K562 (cell line): ENCODE results near the gene EEFSEC. TPM values are rescaled to one million over a fixed set of nuclear protein-coding genes. Genes with fewer than 3 reads are reported as not detected.
A peak's percentile ranks its signal among the peaks of the same experiment; 100 is the strongest.

Experiments used
- ATAC-seq: fragments of 200-7000 bp; cut with Tn5 transposase; 3 replicates; pipeline ENCODE4 v1.9.1; 2020; ENCODE audit warnings: moderate library complexity
- BruUV-seq: library from RNA; stranded (reverse); fragments of 400-500 nt; replicated peaks from 2 replicates; lab custom pipeline; 2021; lab: Mats Ljungman, UMichigan
- CTCF ChIA-PET: fragments of 300-600 bp; formaldehyde crosslinking; extraction: SDS; loops from one replicate; lab custom pipeline; 2021; ENCODE audit warnings: low intra/inter-chr PET ratio; lab: Yijun Ruan, JAX
- POLR2A ChIA-PET: fragments of 300-600, 350-650 bp; sonication (Branson Sonifier 250); formaldehyde crosslinking; extraction: SDS; loops from one replicate; lab custom pipeline; 2021; ENCODE audit warnings: antibody characterized with exemption, inconsistent platforms; lab: Yijun Ruan, JAX
- DNase-seq, 4 experiments: peaks; one replicate each; pipeline versions ENCODE4 v3.0.0 to v3.0.0-alpha.2; 2011 to 2018; ENCODE audit warnings: low spot score in 3 of 4, mixed read lengths in 3 of 4; ENCODE audit errors: extremely low read depth in 1 of 4
- FAIRE-seq: peaks from 2 replicates; lab custom pipeline; 2011; peaks lifted over from hg19 to GRCh38; lab: Jason Lieb, UNC
- H2AFZ ChIP-seq: 2 replicates; pipeline ENCODE4 v1.6.0; 2011; ENCODE audit warnings: low read depth, low read length, control low read depth, inconsistent platforms
- H3K27ac ChIP-seq: fragments of 200-600 bp; 3 replicates; pipeline ENCODE4 v1.8.0; 2011; ENCODE audit warnings: low read depth, mild to moderate bottlenecking, control low read depth, inconsistent platforms, low read length, moderate library complexity, mixed read lengths; ENCODE audit errors: extremely low read depth
- H3K27me3 ChIP-seq, 2 experiments: fragments of 300-600 bp in 1 of 2; 2 replicates in 1 of 2; 3 replicates in 1 of 2; pipeline versions ENCODE4 v1.6.0 to v1.8.0; 2011; ENCODE audit warnings: inconsistent platforms in 2 of 2, low read length in 2 of 2, mild to moderate bottlenecking in 1 of 2, mixed read lengths in 1 of 2, moderate library complexity in 1 of 2; ENCODE audit not compliant: control insufficient read depth in 2 of 2, insufficient read depth in 2 of 2
- H3K36me3 ChIP-seq: fragments of 300-600 bp; 3 replicates; pipeline ENCODE4 v1.8.0; 2011; ENCODE audit warnings: mild to moderate bottlenecking, low read length, inconsistent platforms; ENCODE audit not compliant: control insufficient read depth, insufficient read depth
- H3K4me1 ChIP-seq, 2 experiments: fragments of 200-600 bp in 1 of 2; replicated peaks in 1 of 2; 2 replicates in 1 of 2; 3 replicates in 1 of 2; pipeline versions ENCODE4 v1.5.1 to v1.8.0; 2011; ENCODE audit warnings: inconsistent platforms in 2 of 2, low read length in 2 of 2, mild to moderate bottlenecking in 1 of 2, mixed read lengths in 1 of 2, moderate library complexity in 1 of 2; ENCODE audit not compliant: control insufficient read depth in 2 of 2, insufficient read depth in 2 of 2
- H3K4me2 ChIP-seq: 2 replicates; pipeline ENCODE4 v1.6.1; 2011; ENCODE audit warnings: low read length, control low read depth, inconsistent platforms, mixed read lengths; ENCODE audit not compliant: insufficient read depth
- H3K4me3 ChIP-seq: fragments of 200-600 bp; sonication (generic), shearing (Covaris generic); 2 replicates; pipeline ENCODE4 v1.5.1; 2016; ENCODE audit warnings: control low read depth, inconsistent platforms
- H3K79me2 ChIP-seq: fragments of 200-600 bp; 3 replicates; pipeline ENCODE4 v1.8.0; 2011; ENCODE audit warnings: low read length, inconsistent platforms; ENCODE audit not compliant: control insufficient read depth, insufficient read depth
- H3K9ac ChIP-seq, 2 experiments: 2 replicates each; pipeline versions ENCODE4 v1.6.0 to v1.6.1; 2011; ENCODE audit warnings: low read depth in 2 of 2, low read length in 2 of 2, control low read depth in 1 of 2, inconsistent platforms in 1 of 2, mild to moderate bottlenecking in 1 of 2, mixed read lengths in 1 of 2; ENCODE audit not compliant: insufficient read depth in 1 of 2
- H3K9me1 ChIP-seq: one replicate; pipeline ENCODE4 v1.6.0; 2011; ENCODE audit warnings: inconsistent platforms, mild to moderate bottlenecking, low read length, moderate library complexity; ENCODE audit not compliant: control insufficient read depth, insufficient read depth
- H3K9me3 ChIP-seq: replicated peaks from 2 replicates; pipeline ENCODE4 v1.5.1; 2011; ENCODE audit warnings: low read depth, low read length, inconsistent platforms; ENCODE audit not compliant: control insufficient read depth, insufficient read depth
- H4K20me1 ChIP-seq: replicated peaks from 2 replicates; pipeline ENCODE4 v1.6.1; 2011; ENCODE audit warnings: low read length, inconsistent platforms, mixed read lengths; ENCODE audit not compliant: control insufficient read depth, insufficient read depth
- ETV1 ChIP-seq: fragments of 450-650 bp; conservative IDR thresholded peaks from 2 replicates; pipeline ENCODE4 v1.6.1; 2016; ENCODE audit warnings: missing genetic modification characterization, control low read depth, low read depth, missing compliant biosample characterization
- GABPA ChIP-seq: fragments of 200-800 bp; sonication (Bioruptor generic); conservative IDR thresholded peaks from 2 replicates; pipeline ENCODE4 v1.6.1; 2016; ENCODE audit warnings: low read depth, missing genetic modification characterization, missing compliant biosample characterization
- MYC ChIP-seq, 2 experiments: fragments of 250-450 bp in 1 of 2; sonication (Bioruptor Pico) in 1 of 2; IDR thresholded peaks; 2 replicates each; pipeline versions ENCODE4 v1.5.1 to v1.6.1; 2012 to 2021; ENCODE audit warnings: low read depth in 2 of 2, borderline replicate concordance in 1 of 2, improper control_type of control experiment in 1 of 2, low read length in 1 of 2, mild to moderate bottlenecking in 1 of 2, moderate library complexity in 1 of 2
- TAF1 ChIP-seq: IDR thresholded peaks from 2 replicates; pipeline ENCODE4 v1.6.1; 2011; ENCODE audit warnings: mild to moderate bottlenecking, low read length, moderate library complexity; ENCODE audit not compliant: insufficient read depth, control insufficient read depth, severe bottlenecking; ENCODE audit errors: extremely low read depth
- TFAM ChIP-seq: fragments of 250-450 bp; sonication (Bioruptor Pico); conservative IDR thresholded peaks from 2 replicates; pipeline ENCODE4 v1.5.0; 2021; ENCODE audit warnings: mild to moderate bottlenecking, moderate library complexity
- ZBTB40 ChIP-seq, 2 experiments: fragments of 450-650 bp in 1 of 2; sonication (generic) in 1 of 2; formaldehyde crosslinking in 1 of 2; IDR thresholded peaks; 2 replicates each; pipeline versions ENCODE4 v1.7.1 to v1.9.0; 2016 to 2022; ENCODE audit warnings: inconsistent platforms in 1 of 2, mild to moderate bottlenecking in 1 of 2, missing genetic modification reagents in 1 of 2
- WGBS: fragments of 100-300 bp; shearing (Covaris generic); methylation state at CpG from one replicate; pipeline ENCODE4 v1.1.6; 2016; ENCODE audit warnings: low coverage, mixed read lengths; ENCODE audit not compliant: insufficient coverage; ENCODE audit errors: missing lambda C conversion rate; 5-methylcytosine and 5-hydroxymethylcytosine counted together
- in situ Hi-C: fragments of 300-500 bp; cut with MboI; formaldehyde crosslinking; loops from 4 replicates; pipeline ENCODE4 v1.15.0; 2018; ENCODE audit warnings: inconsistent platforms, mixed read lengths
- intact Hi-C: fragments of 100-400 bp; cut with micrococcal nuclease; formaldehyde crosslinking; loops from 2 replicates; pipeline ENCODE4 v1.14.2; 2022
- polyA plus RNA-seq, 8 experiments: library from polyadenylated mRNA; depleted of rRNA in 4 of 8; stranded (reverse) in 5 of 8; unstranded in 3 of 8; fragments of >200 nt; fragmentation: Nextera tagmentation in 2 of 8; fragmentation: Illumina TruSeq in 1 of 8; extraction: Ambion mirVana in 2 of 8; extraction: Trizol in 1 of 8; gene quantifications; 2 replicates each; pipeline versions ENCODE4 v1.2.1 to v1.2.3, GENCODE V29; 2011 to 2014; ENCODE audit warnings: inconsistent platforms in 1 of 8, missing spikeins in 1 of 8
- total RNA-seq, 7 experiments: library from RNA; depleted of rRNA in 6 of 7; stranded (reverse); fragments of >200 nt in 6 of 7; fragmentation: Illumina TruSeq in 2 of 7; extraction: Trizol in 2 of 7; gene quantifications; 2 replicates each; pipeline versions ENCODE4 v1.2.1 to v1.2.3, GENCODE V29; 2011 to 2021; ENCODE audit warnings: low replicate concordance in 1 of 7
- TF ChIP-seq, protein P1 (sequence below): fragments of 450-650 bp; formaldehyde crosslinking; IDR thresholded peaks from 2 replicates; pipeline ENCODE4 v1.4.0; 2020; ENCODE audit warnings: mild to moderate bottlenecking, moderate library complexity

The EEFSEC gene
- total and polyA plus RNA-seq, 9 of the 15 experiments (the other 6 are each of a cell fraction or from before 2014, with no cell fraction given): 0.35 to 11.8 (median 7.7) TPM

DNA sequence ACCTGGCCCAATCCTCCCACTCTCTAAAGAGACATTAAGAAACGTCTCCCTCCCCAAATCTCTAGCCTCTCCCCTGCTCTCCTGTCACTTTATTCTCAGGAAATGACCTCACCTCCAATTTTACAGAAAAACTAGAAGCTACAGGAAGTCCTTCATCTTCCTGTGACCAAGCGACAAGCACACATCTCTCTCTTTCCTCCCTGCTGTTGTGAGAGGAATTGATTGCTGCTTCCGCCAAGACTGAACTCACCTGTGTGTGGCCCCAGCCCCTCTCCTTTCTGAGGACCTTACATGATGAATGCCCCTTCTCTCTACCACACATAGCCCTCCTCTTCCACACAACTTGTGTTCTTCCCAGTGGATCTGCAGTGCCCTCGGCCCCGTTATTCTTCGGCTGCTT is 295.2 kb downstream of the EEFSEC start:
- H3K4me1 ChIP-seq: peaks cover 2 to 14% of the 10 kb centered on the region in 2 experiments; a peak in 2 of 5 replicates
- no peaks in the 10 kb centered on the region for H3K9me3 ChIP-seq
- POLR2A ChIA-PET: interaction anchor here (0.6 kb wide), 1 partner anchor 209 kb away, joined by 3 read pairs; no protein-coding TSS in a partner anchor
- in situ Hi-C loops: no loop called here
- no peaks in the 10 kb centered on the region for H3K36me3 ChIP-seq
- H4K20me1 ChIP-seq: no peaks in the 10 kb centered on the region; the same call in 1 of the 2 replicates
- ATAC-seq: no peak; the same call in 2 of the 3 replicates
- intact Hi-C loops: no loop called here
- no peak overlapping the region for H3K4me3 ChIP-seq
- H3K4me2 ChIP-seq: no peak overlapping the region
- H3K79me2 ChIP-seq: no peaks in the 10 kb centered on the region
- no peak overlapping the region for H3K9ac ChIP-seq
- no peak overlapping the region for H3K27ac ChIP-seq
- H3K27me3 ChIP-seq: peaks cover 0 to 7% of the 10 kb centered on the region in 2 experiments; a peak in 3 of 5 replicates
- CTCF ChIA-PET: no interaction called here
- no peak for FAIRE-seq
- no peak for DNase-seq
- BruUV-seq: no TSS peak
- WGBS: 27% methylated on average over 6 of the region's 6 CpGs
- H3K9me1 ChIP-seq: no peaks in the 10 kb centered on the region
- peak overlapping the region; percentile 59; the same call in 1 of the 2 replicates for H2AFZ ChIP-seq
- TF ChIP-seq MYC (IDR thresholded peaks at IDR 0.05; ENCODE audit: low read depth, low read length) (no peak), MYC (CRISPR knock-in tag; IDR thresholded peaks at IDR 0.05; ENCODE audit: borderline replicate concordance, low read depth) (no peak), TAF1 (no peak), ETV1 (0 out of 2 replicates have a peak, but pooled peaks have one; percentile 21), TFAM (CRISPR knock-in tag) (no peak), GABPA (peak; percentile 42), ZBTB40 (IDR thresholded peaks at IDR 0.05) (no peak), ZBTB40 (CRISPR knock-in tag; IDR thresholded peaks at IDR 0.05) (no peak)
- TF ChIP-seq, protein P1, sequence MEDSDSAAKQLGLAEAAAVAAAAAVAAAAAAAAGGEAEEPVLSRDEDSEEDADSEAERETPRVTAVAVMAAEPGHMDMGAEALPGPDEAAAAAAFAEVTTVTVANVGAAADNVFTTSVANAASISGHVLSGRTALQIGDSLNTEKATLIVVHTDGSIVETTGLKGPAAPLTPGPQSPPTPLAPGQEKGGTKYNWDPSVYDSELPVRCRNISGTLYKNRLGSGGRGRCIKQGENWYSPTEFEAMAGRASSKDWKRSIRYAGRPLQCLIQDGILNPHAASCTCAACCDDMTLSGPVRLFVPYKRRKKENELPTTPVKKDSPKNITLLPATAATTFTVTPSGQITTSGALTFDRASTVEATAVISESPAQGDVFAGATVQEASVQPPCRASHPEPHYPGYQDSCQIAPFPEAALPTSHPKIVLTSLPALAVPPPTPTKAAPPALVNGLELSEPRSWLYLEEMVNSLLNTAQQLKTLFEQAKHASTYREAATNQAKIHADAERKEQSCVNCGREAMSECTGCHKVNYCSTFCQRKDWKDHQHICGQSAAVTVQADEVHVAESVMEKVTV (CRISPR knock-in tag): no peak
